Measurements from ENCODE around the gene GADD45G.

GADD45G gene

GRCh38 chr9:89632192-89632733 lies 27.5 kb downstream of the GADD45G start:
- no peak for DNase-seq

- no peak for DNase-seq
These were observed 27.9 kb downstream of the GADD45G start for GRCh38 chr9:89632736-89633135.

- no peak for DNase-seq
These were observed 28.6 kb downstream of the GADD45G start for GRCh38 chr9:89633404-89633803.

- DNase-seq = no peak
These were observed 29.1 kb downstream of the GADD45G start for GRCh38 chr9:89633920-89634319.

- peak; percentile 79 for DNase-seq
These were observed 30.4 kb downstream of the GADD45G start for GRCh38 chr9:89634995-89635742.

GRCh38 chr9:89635816-89636215 lies 31.0 kb downstream of the GADD45G start:
- DNase-seq = no peak

GRCh38 chr9:89637787-89638186 lies 33.0 kb downstream of the GADD45G start:
- DNase-seq = no peak

- DNase-seq = no peak
These were observed 33.5 kb downstream of the GADD45G start for GRCh38 chr9:89638359-89638758.

GRCh38 chr9:89638893-89639292 lies 34.1 kb downstream of the GADD45G start:
- DNase-seq = no peak

- DNase-seq = no peak
These were observed 34.6 kb downstream of the GADD45G start for GRCh38 chr9:89639367-89639795.

- DNase-seq = no peak
These were observed 35.1 kb downstream of the GADD45G start for GRCh38 chr9:89639961-89640360.

- no peak for DNase-seq
These were observed 35.5 kb downstream of the GADD45G start for GRCh38 chr9:89640361-89640760.

GRCh38 chr9:89640801-89641200 lies 36.0 kb downstream of the GADD45G start:
- DNase-seq = no peak

GRCh38 chr9:89641980-89642379 lies 37.2 kb downstream of the GADD45G start:
- no peak for DNase-seq

GRCh38 chr9:89642789-89643188 lies 38.0 kb downstream of the GADD45G start:
- no peak for DNase-seq

GRCh38 chr9:89646189-89646939 lies 41.6 kb downstream of the GADD45G start:
- no peak for DNase-seq

- no peak for DNase-seq
These were observed 42.7 kb downstream of the GADD45G start for GRCh38 chr9:89647366-89648128.

GRCh38 chr9:89648247-89649000 lies 43.6 kb downstream of the GADD45G start:
- no peak for DNase-seq

GRCh38 chr9:89649039-89649691 lies 44.4 kb downstream of the GADD45G start:
- DNase-seq = no peak

GRCh38 chr9:89654025-89654662 lies 49.3 kb downstream of the GADD45G start:
- DNase-seq = no peak

All from NCI-H510A treated with DMSO at 0.1 percent for 48 hours (cell line).